ENCODE data around the gene CR2. TPM values are rescaled to one million over a fixed set of nuclear protein-coding genes. Genes with fewer than 3 reads are reported as not detected.

CR2 gene
- total and polyA plus RNA-seq, 2 of the 4 experiments (the other 2 are of a cell fraction): not detected

DNA sequence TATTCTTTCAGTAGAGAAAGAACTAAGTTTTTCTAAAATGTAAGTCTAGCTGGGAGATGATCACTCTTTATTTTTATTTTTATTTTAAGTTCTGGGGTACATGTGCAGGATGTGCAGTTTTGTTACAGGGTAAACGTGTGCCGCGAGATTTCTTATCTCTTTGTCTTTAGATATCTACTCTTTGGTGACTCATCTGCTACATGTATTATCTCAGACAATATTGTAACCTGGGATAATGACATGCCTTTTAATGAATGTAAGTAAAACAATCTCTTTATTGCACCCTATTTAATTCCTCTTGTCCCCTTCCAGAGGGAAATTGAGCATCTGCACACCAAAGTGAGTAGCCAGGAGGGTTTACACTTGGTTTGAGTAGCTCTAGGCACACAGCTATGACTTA lies 9.4 kb downstream of the CR2 start:
- Histone ChIP-seq H3K4me1 (ENCODE audit: control insufficient read depth, insufficient read depth, low read length) (no peaks in the 10 kb centered on the region), H3K9me1 (ENCODE audit: insufficient read depth, low read length) (no peaks in the 10 kb centered on the region), H3K79me1 (ENCODE audit: low read depth in 1 of 2, low read length in 2 of 2) (no peaks in the 10 kb centered on the region), H3K27ac (ENCODE audit: insufficient read depth, low read length) (no peak overlapping the region), H3K27me3 (ENCODE audit: control insufficient read depth, insufficient read depth, low read length) (no peaks in the 10 kb centered on the region), H4K5ac (ENCODE audit: low read depth, low read length) (no peak overlapping the region), H3K56ac (ENCODE audit: extremely low read depth, insufficient read depth, low read length) (no peak overlapping the region), H2BK15ac (ENCODE audit: low read depth, low read length) (no peak overlapping the region), H2BK20ac (ENCODE audit: low read depth, low read length) (no peak overlapping the region), H4K8ac (ENCODE audit: low read depth in 2 of 2, low read length in 2 of 2) (no peak overlapping the region), H2AFZ (replicated peaks; ENCODE audit: low read length, poor library complexity) (no peak overlapping the region), H4K91ac (ENCODE audit: insufficient read depth, low read depth, low read length) (no peak overlapping the region), H3K23ac (ENCODE audit: low read depth, low read length) (no peak overlapping the region), H3K4me2 (ENCODE audit: low read depth, low read length) (no peak overlapping the region), H3K14ac (replicated peaks; ENCODE audit: low read depth, low read length) (no peak overlapping the region), H3K4me3 (ENCODE audit: insufficient read depth, low read depth, low read length) (no peak overlapping the region), H3K18ac (ENCODE audit: low read depth, low read length) (no peak overlapping the region), H2BK120ac (ENCODE audit: low read depth, low read length) (no peak overlapping the region), H2AK5ac (ENCODE audit: low read depth, low read length) (no peak overlapping the region), H2AK9ac (replicated peaks; ENCODE audit: low read depth, low read length, poor library complexity) (no peak overlapping the region), H3K4ac (ENCODE audit: low read depth, low read length) (no peak overlapping the region), H3K36me3 (ENCODE audit: control insufficient read depth, insufficient read depth, low read length) (no peaks in the 10 kb centered on the region), H3K9ac (ENCODE audit: low read depth, low read length) (no peak overlapping the region), H2BK5ac (ENCODE audit: low read depth, low read length, poor library complexity, severe bottlenecking) (no peak overlapping the region), H3K9me3 (ENCODE audit: control insufficient read depth, insufficient read depth, low read length) (no peaks in the 10 kb centered on the region), H4K20me1 (ENCODE audit: insufficient read depth, low read length) (no peaks in the 10 kb centered on the region)
- dilution Hi-C loops (cut with HindIII; ENCODE audit: low sequenced_read_pairs, unreplicated experiment) (no loop called here), in situ Hi-C loops (cut with MboI; ENCODE audit: low sequenced_read_pairs) (no loop called here), intact Hi-C loops (cut with micrococcal nuclease) (no loop called here)
- no CpG with 5 or more reads among the region's 3 CpGs for WGBS, 2 experiments (ENCODE audit: extremely low coverage in 2 of 2, insufficient read length in 1 of 2)
- ChIA-PET CTCF (no interaction called here), POLR2A (ENCODE audit: unreplicated experiment) (no interaction called here)
- TF ChIP-seq NFE2L2 (IDR thresholded peaks at IDR 0.05; ENCODE audit: low read depth, low read length) (no peak), RFX5 (IDR thresholded peaks at IDR 0.05; ENCODE audit: low read depth, low read length) (no peak), POLR2A (IDR thresholded peaks at IDR 0.05; ENCODE audit: low read depth, low read length) (no peak), SMC3 (IDR thresholded peaks at IDR 0.05; ENCODE audit: low read depth, low read length) (no peak), CEBPB (IDR thresholded peaks at IDR 0.05; ENCODE audit: low read depth, low read length) (no peak), CHD1 (IDR thresholded peaks at IDR 0.05; ENCODE audit: low read depth, low read length) (no peak), MAFK (IDR thresholded peaks at IDR 0.05; ENCODE audit: low read depth, low read length) (no peak), RAD21 (IDR thresholded peaks at IDR 0.05; ENCODE audit: low read length) (no peak)
- TF ChIP-seq, protein P1, sequence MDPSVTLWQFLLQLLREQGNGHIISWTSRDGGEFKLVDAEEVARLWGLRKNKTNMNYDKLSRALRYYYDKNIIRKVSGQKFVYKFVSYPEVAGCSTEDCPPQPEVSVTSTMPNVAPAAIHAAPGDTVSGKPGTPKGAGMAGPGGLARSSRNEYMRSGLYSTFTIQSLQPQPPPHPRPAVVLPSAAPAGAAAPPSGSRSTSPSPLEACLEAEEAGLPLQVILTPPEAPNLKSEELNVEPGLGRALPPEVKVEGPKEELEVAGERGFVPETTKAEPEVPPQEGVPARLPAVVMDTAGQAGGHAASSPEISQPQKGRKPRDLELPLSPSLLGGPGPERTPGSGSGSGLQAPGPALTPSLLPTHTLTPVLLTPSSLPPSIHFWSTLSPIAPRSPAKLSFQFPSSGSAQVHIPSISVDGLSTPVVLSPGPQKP (IDR thresholded peaks at IDR 0.05; ENCODE audit: borderline replicate concordance, low read depth, low read length): no peak
- TF ChIP-seq, protein P2, sequence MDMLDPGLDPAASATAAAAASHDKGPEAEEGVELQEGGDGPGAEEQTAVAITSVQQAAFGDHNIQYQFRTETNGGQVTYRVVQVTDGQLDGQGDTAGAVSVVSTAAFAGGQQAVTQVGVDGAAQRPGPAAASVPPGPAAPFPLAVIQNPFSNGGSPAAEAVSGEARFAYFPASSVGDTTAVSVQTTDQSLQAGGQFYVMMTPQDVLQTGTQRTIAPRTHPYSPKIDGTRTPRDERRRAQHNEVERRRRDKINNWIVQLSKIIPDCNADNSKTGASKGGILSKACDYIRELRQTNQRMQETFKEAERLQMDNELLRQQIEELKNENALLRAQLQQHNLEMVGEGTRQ (IDR thresholded peaks at IDR 0.05; ENCODE audit: low read depth, low read length): no peak
- DNase-seq (no peak), ATAC-seq (ENCODE audit: low read depth) (no peak)
- BruUV-seq (replicated peaks): no TSS peak

Data from IMR-90 (cell line).